Muscle of leg (tissue), 11 donors: Measurements from ENCODE around the gene WNT9A. TPM values are rescaled to one million over a fixed set of nuclear protein-coding genes. Genes with fewer than 3 reads are reported as not detected.

Experiments used
- DNase-seq: peaks from one replicate; pipeline ENCODE4 v3.0.0; 2013
- H3K27ac ChIP-seq: one replicate; pipeline ENCODE4 v1.5.1; 2013; ENCODE audit warnings: mild to moderate bottlenecking, low read length, control low read depth
- H3K27me3 ChIP-seq: one replicate; pipeline ENCODE4 v1.6.1; 2013; ENCODE audit warnings: low read length; ENCODE audit not compliant: control insufficient read depth, insufficient read depth
- H3K36me3 ChIP-seq: one replicate; pipeline ENCODE4 v1.6.1; 2013; ENCODE audit warnings: low read length; ENCODE audit not compliant: control insufficient read depth, insufficient read depth
- H3K4me1 ChIP-seq: one replicate; pipeline ENCODE4 v1.6.1; 2013; ENCODE audit warnings: low read length; ENCODE audit not compliant: control insufficient read depth, insufficient read depth
- H3K4me3 ChIP-seq: one replicate; pipeline ENCODE4 v1.5.1; 2013; ENCODE audit warnings: low read length, control low read depth
- H3K9me3 ChIP-seq: replicated peaks from 2 replicates; pipeline ENCODE4 v1.6.1; 2013; ENCODE audit warnings: low read depth, low read length; ENCODE audit not compliant: control insufficient read depth
- WGBS: methylation state at CpG from one replicate; pipeline ENCODE4 v1.1.5; 2013; ENCODE audit warnings: missing lambda C conversion rate; ENCODE audit not compliant: insufficient coverage; 5-methylcytosine and 5-hydroxymethylcytosine counted together
- polyA plus RNA-seq, 8 donors: library from polyadenylated mRNA; unstranded; fragments of 120-200 nt; gene quantifications; one replicate each; pipeline versions ENCODE4 v1.2.1 to v1.2.3, GENCODE V29; 2013; ENCODE audit warnings: inconsistent platforms in 1 of 8, low replicate concordance in 1 of 8; ENCODE audit not compliant: insufficient read length in 8 of 8, insufficient read depth in 1 of 8
- total RNA-seq: library from RNA; stranded (reverse); fragments of 120-200 nt; gene quantifications from one replicate; pipeline ENCODE4 v1.2.4, GENCODE V29; 2013

The WNT9A gene
- total and polyA plus RNA-seq, 9 donors, result 4.6 to 10.2 (median 6.5) TPM

GRCh38 chr1:227954163-227954850, 6.6 kb upstream of the WNT9A start:
- Histone ChIP-seq H3K4me1 (peaks cover 16% of the 10 kb centered on the region), H3K9me3 (peaks cover 6% of the 10 kb centered on the region), H3K36me3 (no peaks in the 10 kb centered on the region), H3K27me3 (peaks cover 9% of the 10 kb centered on the region), H3K27ac (no peak overlapping the region), H3K4me3 (no peak overlapping the region)
- WGBS, result 0% methylated on average over 1 of the region's 4 CpGs
- DNase-seq, result no peak

- no peak for DNase-seq
- peaks cover 27% of the 10 kb centered on the region for H3K4me1 ChIP-seq
- peaks cover 6% of the 10 kb centered on the region for H3K9me3 ChIP-seq
- 87% methylated on average over 3 of the region's 3 CpGs for WGBS
- H3K27me3 ChIP-seq, result peaks cover 15% of the 10 kb centered on the region
- no peak overlapping the region for H3K27ac ChIP-seq
- no peak overlapping the region for H3K4me3 ChIP-seq
- no peaks in the 10 kb centered on the region for H3K36me3 ChIP-seq
Measured at GRCh38 chr1:227953022-227953412, 5.3 kb upstream of the WNT9A start.

GRCh38 chr1:227952374-227953021, 4.8 kb upstream of the WNT9A start:
- DNase-seq, result no peak
- H3K4me3 ChIP-seq, result no peak overlapping the region
- H3K9me3 ChIP-seq, result peaks cover 6% of the 10 kb centered on the region
- no peak overlapping the region for H3K27ac ChIP-seq
- 72% methylated on average over 11 of the region's 18 CpGs for WGBS
- peaks cover 27% of the 10 kb centered on the region for H3K4me1 ChIP-seq
- peaks cover 15% of the 10 kb centered on the region for H3K27me3 ChIP-seq
- no peaks in the 10 kb centered on the region for H3K36me3 ChIP-seq

GRCh38 chr1:227951624-227952373, 4.1 kb upstream of the WNT9A start:
- no peak for DNase-seq
- WGBS, result 83% methylated on average over 5 of the region's 9 CpGs
- Histone ChIP-seq H3K4me3 (no peak overlapping the region), H3K27me3 (peaks cover 15% of the 10 kb centered on the region), H3K9me3 (peaks cover 6% of the 10 kb centered on the region), H3K4me1 (peaks cover 29% of the 10 kb centered on the region), H3K27ac (no peak overlapping the region), H3K36me3 (no peaks in the 10 kb centered on the region)

GRCh38 chr1:227950735-227951346, 3.1 kb upstream of the WNT9A start:
- no peak for DNase-seq
- H3K36me3 ChIP-seq, result no peaks in the 10 kb centered on the region
- H3K27ac ChIP-seq, result no peak overlapping the region
- peaks cover 36% of the 10 kb centered on the region for H3K4me1 ChIP-seq
- peaks cover 6% of the 10 kb centered on the region for H3K9me3 ChIP-seq
- WGBS, result 83% methylated on average over 2 of the region's 8 CpGs
- peaks cover 15% of the 10 kb centered on the region for H3K27me3 ChIP-seq
- H3K4me3 ChIP-seq, result no peak overlapping the region

- peaks cover 4% of the 10 kb centered on the region for H3K9me3 ChIP-seq
- H3K27me3 ChIP-seq, result peaks cover 15% of the 10 kb centered on the region
- no peak overlapping the region for H3K4me3 ChIP-seq
- no peaks in the 10 kb centered on the region for H3K36me3 ChIP-seq
- no peak overlapping the region for H3K27ac ChIP-seq
- no peak for DNase-seq
- peaks cover 43% of the 10 kb centered on the region for H3K4me1 ChIP-seq
- WGBS, result 72% methylated on average over 10 of the region's 13 CpGs
Measured at GRCh38 chr1:227949954-227950734, 2.4 kb upstream of the WNT9A start.

- Histone ChIP-seq H3K4me3 (no peak overlapping the region), H3K27me3 (peaks cover 15% of the 10 kb centered on the region), H3K4me1 (peaks cover 50% of the 10 kb centered on the region), H3K9me3 (no peaks in the 10 kb centered on the region), H3K36me3 (no peaks in the 10 kb centered on the region), H3K27ac (no peak overlapping the region)
- no peak for DNase-seq
- 60% methylated on average over 3 of the region's 11 CpGs for WGBS
Measured at GRCh38 chr1:227949341-227949921, 1.7 kb upstream of the WNT9A start.

- peaks cover 15% of the 10 kb centered on the region for H3K27me3 ChIP-seq
- WGBS, result 17% methylated on average over 25 of the region's 25 CpGs
- no peaks in the 10 kb centered on the region for H3K36me3 ChIP-seq
- no peak for DNase-seq
- no peak overlapping the region for H3K27ac ChIP-seq
- peaks cover 53% of the 10 kb centered on the region for H3K4me1 ChIP-seq
- no peaks in the 10 kb centered on the region for H3K9me3 ChIP-seq
- H3K4me3 ChIP-seq, result peak overlapping the region; percentile 49
Measured at GRCh38 chr1:227948493-227949260, 945 bp upstream of the WNT9A start.

GRCh38 chr1:227947386-227947675, 401 bp downstream of the WNT9A start:
- Histone ChIP-seq H3K27me3 (peaks cover 11% of the 10 kb centered on the region), H3K4me1 (peaks cover 58% of the 10 kb centered on the region), H3K36me3 (no peaks in the 10 kb centered on the region), H3K4me3 (peak overlapping the region; percentile 51), H3K9me3 (no peaks in the 10 kb centered on the region), H3K27ac (peak overlapping the region; percentile 74)
- no peak for DNase-seq
- under 1% methylated on average over 36 of the region's 36 CpGs for WGBS
